Caki2 (cell line): ENCODE data around the gene NGEF. TPM values are rescaled to one million over a fixed set of nuclear protein-coding genes. Genes with fewer than 3 reads are reported as not detected.
"Not testable (repeated sequence)": the region's sequence is repeated elsewhere in the genome, so short reads cannot be mapped to it uniquely, and the experiment has no call there.

Experiments used
- DNase-seq: peaks from one replicate; pipeline ENCODE4 v3.0.0-alpha.2; 2015; ENCODE audit warnings: low read depth
- in situ Hi-C: cut with HindIII; loops from 2 replicates; pipeline ENCODE4 v1.10.0; 2016; ENCODE audit warnings: low sequenced_read_pairs, low pct_unique_long_range_greater_than_20kb, mixed read lengths
- total RNA-seq: library from RNA; depleted of rRNA; stranded (reverse); fragments of >200 nt; shearing (Covaris generic); gene quantifications from 2 replicates; pipeline ENCODE4 v1.2.3, GENCODE V29; 2014; ENCODE audit warnings: low replicate concordance

NGEF gene
- total RNA-seq, 1 experiment from 2014 or later: 72.6 TPM

DNA sequence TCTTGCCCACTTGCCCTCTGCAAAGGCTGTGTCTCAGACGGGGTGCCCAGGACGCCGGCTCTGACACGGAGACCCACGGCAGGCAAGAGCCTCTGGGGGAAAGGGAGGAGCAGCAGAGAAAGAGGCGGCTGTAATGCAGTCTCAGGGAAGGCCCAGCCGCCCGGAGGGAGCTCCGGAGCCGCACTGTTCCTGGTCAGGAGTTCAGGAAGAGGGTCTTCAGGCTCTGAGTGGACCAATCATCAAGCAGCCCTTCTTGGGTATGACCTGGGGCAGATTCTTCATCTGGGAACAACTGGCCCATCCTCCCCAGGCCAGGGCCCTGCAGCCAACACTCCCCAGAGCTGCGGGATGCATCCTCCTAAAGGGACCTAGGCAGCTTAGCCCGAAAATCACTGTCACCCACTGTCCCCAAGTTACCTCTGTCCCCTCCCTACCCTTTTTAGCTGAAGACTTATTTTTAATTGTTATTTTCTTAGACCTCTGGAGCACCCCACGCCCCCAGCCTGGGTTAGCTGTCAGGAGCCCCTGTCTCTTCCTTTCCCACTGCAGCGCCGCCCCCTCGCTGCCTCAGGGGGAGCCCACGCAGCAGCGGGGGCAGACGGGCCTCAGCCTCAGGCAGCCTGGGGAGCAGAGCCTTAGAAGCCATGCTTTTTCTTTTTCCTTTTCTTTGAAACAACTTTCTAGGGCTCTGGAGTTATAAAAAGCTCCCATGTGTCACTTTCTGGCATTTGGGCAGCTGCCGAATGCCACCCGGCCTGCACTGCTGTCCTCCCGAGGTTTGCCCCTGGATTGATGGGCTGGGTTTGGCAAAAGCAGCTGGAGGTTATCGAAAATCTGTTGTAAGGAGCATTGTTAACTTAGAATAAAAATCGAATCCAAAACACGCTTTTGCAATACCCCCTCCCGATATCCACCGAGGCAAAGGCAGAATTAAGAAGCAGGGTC, 18.8 kb upstream of the NGEF start:
- in situ Hi-C loops: no loop called here
- DNase-seq: no peak

DNA sequence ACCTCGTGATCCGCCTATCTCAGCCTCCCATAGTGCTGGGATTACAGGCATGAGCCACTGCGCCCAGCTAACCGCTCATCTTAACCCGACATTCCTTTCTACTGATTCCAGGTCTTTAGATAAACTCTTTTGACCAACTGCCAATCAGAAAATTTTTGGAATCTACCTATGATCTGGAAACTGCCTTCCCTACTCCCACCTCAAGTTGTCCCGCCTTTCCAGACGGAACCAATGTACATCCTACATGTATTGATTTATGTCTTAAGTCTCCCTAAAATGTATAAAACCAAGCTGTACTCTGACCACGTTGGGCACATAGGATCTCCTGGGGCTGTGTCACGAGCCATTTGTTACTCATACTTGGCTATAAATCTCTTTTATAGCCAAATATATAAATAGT, 16.3 kb upstream of the NGEF start:
- in situ Hi-C loops: no loop called here
- DNase-seq: no peak

DNA sequence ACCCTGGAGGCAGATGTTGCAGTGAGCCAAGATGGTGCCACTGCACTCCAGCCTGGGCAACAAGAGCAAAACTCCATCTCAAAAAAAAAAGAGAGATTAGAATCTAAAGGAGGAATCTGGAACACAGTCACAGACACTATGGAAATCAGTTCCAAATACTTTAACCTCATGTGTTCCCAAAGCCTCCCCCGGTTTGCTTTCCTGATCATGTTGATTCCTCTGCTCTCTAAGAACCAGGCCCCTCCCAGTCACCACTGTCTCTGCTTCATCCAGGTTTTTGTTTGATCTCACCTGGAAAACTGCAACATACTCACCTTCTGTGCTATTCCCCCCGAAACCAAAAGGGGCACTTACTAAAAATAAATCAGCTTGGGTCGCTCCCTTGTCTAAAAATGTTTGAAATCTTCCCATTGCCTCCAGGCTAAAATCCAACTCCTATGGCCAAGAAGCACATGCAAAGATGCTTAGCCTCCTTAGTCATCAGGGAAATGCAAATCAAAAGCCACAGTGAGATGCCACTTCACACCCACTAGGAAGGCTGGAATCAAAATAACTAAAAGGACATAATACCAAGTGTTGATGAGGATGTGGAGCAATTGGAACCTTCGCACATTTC, 13.2 kb upstream of the NGEF start:
- DNase-seq: peak; percentile 29
- in situ Hi-C loops: no loop called here

DNA sequence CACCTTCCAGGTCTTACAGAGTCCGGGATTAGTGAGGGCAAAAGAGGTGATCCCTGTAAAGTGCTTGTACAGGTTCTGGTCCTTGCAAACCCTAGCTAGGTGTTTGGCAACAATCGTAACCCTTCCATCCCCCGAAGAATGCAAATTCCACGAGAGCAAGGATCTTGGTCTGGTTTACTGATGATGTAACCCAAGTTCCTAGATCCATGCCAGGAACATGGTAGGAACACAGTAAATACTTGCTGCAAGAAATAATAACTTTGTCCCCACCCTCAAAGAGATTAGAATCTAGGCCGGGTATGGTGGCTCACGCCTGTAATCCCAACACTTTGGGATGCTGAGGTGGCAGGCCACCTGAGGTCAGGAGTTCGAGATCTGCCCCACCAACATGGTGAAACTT, 12.7 kb upstream of the NGEF start:
- DNase-seq: no peak
- in situ Hi-C loops: no loop called here

DNA sequence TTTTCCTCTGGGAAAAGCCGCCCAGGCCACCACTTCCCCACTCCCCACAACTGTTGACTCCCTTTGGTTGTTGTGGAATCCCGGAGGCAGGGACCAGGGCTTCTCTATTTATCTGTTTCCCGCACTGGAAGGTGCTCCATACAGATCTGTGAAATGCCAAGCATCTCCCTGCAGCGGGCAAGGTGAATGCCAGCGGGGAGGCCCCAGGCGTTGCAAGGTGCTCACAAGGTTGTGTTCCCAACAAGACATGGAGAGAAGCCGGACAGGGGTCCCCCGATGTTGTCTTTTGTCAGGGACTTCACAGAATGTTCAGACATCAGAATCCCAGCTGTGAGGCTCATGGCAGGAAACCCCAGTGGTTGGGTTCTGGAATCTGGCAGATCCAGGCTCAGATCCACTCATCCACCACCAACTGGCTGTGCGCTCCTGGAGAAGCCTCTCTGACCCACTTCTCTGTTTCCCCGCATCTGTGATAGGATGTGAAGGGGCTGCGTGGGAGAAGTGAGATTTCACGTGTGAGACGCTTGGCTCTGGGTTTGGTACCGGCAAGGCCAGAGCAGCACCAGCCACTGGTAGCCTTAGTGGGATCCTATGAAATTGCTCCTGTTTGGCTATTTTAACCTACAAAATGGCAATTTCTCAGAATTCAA, 10.8 kb upstream of the NGEF start:
- DNase-seq: no peak
- in situ Hi-C loops: no loop called here

DNA sequence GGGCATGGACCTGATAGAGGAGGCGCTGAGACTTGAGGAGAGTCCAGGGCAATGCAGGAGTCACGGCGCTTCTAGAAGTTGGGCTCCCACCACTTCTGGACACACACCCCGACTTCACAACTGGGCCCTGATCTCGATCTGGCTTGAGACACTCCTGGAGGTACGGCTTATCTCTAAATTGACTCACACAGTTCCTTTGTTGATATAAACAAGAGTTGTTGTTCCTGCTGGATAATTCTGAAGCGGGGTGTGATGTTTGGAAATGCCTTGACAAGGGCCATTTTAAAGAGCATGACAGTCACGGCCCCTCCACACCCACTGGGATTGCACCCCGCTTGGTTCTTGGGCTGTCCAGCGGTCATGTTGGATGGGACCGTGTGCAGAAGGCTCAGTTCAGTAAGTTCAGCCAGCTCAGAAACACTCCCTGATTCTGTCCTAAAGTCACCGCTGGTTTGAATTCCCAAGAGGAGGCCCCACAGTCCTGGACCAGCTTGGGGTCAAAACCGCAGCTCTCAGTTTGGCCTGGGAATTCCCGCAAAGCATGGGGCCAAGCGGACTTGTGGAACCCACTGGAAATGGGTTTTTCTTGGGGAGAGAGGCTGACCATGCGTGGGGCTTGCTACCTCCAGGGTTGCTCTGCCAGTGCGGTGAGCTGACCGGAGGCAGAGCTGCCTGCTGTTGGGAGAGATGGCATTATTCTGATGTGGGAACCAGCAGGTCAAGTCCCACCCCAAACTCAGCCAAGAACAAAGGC, 10.1 kb upstream of the NGEF start:
- in situ Hi-C loops: no loop called here
- no peak for DNase-seq

DNA sequence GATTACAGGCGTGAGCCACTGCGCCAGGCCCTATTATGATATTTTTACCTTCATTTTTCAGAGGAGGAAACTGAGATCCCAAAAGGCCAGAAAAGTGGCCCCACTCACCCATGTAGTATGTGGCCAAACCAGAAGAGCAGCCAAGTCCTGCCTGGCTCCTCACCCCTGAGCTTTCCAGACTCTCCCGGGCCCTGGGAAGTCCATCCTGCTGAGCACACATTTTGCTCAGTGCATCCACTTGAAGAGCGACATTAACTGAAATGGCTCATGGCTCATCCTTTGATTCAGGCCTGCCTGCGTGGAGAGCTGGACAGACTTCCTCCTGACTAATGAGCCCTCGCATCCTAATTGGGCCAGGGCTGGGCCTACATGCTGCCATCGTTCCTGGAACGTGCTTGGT, 9.5 kb upstream of the NGEF start:
- DNase-seq: no peak
- in situ Hi-C loops: no loop called here

DNA sequence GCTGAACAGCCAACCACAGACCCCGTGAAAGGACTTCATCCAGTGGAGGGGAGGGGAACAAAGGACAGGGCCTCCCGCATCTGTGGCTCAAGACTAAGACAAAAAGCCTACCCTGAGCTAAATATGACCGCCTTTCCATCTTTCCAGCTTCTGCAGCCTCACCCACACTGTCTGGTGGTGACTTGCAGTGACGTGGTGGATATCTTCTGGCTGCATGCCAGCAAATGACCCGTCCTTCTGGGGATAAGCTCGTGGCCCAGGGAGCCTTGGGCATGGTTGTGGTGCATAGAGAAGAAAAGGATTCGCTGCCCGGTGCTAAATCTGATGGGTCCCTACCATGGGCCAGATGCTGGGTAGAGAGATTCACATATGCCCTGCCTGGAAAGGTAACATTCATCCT, 8.7 kb upstream of the NGEF start:
- in situ Hi-C loops: no loop called here
- DNase-seq: no peak

DNA sequence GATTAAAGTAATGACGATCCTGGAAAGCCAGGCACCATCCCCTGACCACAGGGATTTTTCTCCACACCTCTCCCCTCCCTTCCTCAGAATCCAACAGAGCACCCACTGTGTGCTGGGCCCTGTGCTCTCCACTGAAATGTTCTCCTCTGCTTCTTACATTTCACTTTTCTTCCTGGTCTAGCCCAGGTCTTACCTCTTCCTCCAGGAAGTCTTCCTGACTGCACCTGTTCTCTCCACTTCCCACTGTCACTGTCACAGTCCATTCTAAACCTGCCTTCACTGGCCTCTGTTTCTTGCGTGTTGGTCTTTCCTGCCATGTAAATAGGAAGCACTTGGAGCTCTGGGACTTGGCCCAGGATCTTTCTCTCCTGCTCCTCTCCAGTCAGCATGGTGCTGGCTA, 7.4 kb upstream of the NGEF start:
- in situ Hi-C loops: no loop called here
- no peak for DNase-seq

DNA sequence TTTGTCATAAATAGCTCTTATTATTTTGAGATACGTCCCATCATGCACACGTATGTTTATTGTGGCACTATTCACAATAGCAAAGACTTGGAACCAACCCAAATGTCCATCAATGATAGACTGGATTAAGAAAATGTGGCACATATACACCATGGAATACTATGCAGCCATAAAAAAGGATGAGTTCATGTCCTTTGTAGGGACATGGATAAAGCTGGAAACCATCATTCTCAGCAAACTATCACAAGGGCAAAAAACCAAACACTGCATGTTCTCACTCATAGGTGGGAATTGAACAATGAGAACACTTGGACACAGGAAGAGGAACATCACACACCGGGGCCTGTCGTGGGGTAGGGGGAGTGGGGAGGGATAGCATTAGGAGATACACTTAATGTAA, 6.6 kb upstream of the NGEF start:
- in situ Hi-C loops, DNase-seq: not testable (repeated sequence)

DNA sequence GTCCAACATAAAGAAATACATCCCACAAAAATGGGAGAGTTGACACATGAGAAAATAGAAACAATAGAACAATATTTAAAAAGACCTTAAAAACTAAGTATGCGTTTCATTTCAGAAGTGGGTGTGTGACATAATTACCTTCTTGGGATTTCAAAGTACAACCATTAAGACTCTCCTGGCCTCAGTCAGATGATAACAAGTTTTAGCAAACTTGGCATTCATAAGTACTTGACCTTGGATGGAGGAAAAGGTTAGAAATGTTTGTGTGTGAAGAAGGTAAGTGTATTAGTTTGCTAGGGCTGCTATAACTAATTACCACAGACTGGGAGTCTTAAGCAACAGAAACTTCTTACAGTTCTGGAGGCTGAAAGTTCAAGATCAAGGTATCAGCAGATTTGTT, 4.9 kb upstream of the NGEF start:
- DNase-seq: no peak
- in situ Hi-C loops: no loop called here

DNA sequence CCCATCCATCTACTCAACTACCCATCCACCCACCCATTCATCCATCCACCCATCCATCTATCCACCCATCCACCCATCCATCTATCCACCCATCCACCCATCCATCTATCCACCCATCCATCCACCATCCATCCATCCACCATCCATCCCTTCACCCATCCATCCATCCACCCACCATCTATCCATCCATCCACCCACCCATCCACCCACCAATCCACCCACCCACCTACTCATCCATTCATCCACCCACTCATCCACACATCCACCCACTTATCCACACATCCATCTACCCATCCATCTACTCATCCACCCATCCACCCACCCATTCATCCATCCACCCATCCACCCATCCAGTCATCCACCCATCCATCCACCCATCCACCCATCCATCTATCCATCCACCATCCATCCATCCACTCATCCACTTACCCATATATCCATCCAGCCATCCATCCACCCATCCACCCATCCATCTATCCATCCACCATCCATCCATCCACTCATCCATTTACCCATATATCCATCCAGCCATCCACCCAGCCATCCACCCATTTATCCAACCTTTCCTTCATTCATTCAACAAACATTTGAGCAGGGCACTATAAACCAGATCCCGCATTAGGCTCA, 2.1 kb upstream of the NGEF start:
- in situ Hi-C loops: no loop called here
- DNase-seq: no peak

DNA sequence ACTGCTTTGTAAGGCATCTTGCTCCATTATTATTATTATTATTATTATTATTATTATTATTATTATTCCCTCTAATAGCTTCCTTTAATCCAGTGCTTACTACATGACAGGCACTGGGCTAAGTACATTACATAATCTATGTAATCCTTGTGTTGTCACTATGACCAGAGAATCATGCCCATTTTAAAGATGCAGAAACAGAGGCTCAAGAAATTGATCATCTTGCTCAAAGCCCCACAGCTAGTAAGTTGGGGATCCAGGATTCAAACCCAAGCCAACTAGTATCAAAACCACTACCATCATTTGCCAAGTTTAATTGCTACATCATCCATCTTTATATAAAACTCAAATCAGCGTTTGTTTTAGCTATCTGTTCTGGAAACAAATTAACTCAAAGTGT, 594 bp upstream of the NGEF start:
- in situ Hi-C loops: no loop called here
- no peak for DNase-seq

DNA sequence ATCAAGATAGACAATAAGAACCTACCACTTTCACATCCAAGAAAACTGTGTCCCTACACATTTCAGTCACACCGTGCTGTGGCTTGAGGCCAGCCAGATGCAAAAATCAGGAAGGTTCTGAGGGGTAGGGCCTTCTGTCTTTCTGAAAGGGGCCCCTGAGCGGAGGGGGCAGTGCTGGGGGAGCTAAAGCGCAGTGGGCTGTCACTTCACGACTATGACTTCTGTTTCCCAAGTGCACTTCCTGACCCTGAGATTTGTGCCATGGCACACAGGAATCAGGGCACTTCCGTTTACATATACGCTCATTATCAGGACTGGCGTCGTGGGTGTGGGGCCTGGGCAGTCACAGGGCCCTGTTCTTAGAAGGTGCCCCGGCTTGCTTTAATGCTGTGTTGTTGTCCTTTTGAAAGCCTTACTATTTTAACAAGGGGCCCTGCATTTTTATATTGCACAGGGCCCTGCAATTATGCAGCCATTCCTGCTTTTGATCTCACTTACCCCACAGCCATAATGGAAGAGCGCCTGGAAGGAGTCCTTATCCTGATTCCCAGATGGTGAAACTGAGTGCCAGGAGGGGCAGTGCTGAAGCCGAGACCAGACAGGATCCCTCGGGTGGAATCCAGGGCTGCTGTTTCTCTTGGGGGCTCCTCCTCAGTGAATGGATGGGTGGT, 620 bp downstream of the NGEF start:
- in situ Hi-C loops: no loop called here
- DNase-seq: no peak

DNA sequence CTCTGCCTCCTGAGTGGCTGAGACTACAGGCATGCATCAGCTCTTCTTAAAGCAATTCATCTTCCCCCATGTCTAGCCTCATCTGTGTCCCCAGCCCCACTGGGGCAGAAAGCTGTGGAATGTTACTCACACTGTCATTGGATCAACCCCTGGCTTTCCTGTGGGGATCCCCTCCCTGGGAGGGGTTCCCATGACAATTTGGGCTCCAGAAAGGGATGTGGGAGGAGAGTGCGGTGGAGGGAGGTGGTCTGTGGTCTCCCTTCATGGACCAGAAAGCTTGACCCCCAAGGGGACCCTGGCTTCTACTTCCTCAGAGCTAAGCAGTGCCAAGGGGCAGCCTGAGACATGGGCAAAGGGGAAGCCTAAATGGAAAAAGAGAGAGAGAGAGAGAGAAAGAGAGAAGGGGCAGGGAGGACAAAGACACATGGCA, 1.3 kb downstream of the NGEF start:
- no peak for DNase-seq
- in situ Hi-C loops: no loop called here

DNA sequence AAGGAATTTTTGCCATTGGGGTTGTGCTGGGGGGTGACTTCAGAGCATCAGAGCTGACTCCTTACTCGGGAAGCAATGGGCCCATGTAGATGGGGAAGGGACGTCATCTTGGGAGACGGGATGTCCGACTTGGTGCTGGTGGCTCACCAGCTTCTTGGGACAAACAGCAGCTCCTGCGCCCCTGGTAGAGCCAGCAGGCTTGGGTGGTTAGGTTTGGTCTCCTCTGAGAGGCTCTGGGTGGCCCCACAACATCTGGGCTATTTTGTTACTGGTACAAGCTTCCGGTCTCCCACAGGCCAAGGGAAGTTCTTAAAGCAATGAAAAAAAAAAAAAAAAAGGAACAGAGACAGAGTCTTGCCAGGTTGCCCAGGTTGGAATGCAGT, 1.8 kb downstream of the NGEF start:
- no peak for DNase-seq
- in situ Hi-C loops: no loop called here

DNA sequence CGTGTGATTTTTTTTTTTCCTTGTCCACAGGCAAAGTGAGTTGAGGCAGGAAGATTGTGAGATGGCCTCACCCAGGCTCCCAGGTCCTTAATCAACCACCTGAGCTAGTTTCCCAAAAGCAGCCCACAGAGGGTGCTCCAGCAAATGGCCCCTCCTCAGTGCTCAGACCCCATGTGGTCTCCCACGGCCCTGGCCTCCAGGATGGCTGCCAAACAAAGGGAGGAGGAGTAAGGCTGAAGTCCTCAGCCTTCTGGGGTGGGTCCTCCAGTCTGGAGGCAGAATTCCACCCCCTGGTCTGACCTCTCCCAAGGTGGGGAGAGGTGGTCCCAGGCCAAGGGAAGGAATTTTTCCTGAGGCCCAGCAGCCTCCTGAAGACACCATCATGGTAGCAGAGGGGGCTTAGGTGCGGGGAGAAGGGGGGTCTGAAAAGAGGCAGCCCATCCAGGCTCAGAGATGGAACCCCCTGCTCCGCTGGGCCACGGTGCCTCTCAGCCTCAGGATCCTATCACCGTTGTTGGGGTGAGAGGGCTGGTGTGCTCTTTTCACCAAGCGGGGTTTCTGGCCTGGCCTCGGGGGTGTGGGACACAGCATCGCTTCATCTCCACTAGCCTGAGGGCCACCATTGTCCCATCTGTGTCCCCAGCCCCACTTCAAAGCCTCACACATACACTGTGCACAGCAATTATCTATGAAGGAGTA, 2.3 kb downstream of the NGEF start:
- in situ Hi-C loops: no loop called here
- DNase-seq: no peak
